Lower leg skin (tissue), 3 donors: ENCODE results near the gene MT1B.

ENCODE experiments used
- POLR2A ChIP-seq, 2 donors: fragments of 450-650 bp; IDR thresholded peaks; one replicate each; pipeline ENCODE4 v1.6.1; 2016 to 2017; ENCODE audit warnings: antibody characterized with exemption in 2 of 2, mild to moderate bottlenecking in 1 of 2, moderate library complexity in 1 of 2
- TF ChIP-seq, protein P1 (sequence below), 3 donors: fragments of 450-650 bp; IDR thresholded peaks; one replicate each; pipeline ENCODE4 v1.5.1; 2016; ENCODE audit warnings: antibody characterized with exemption in 3 of 3, mild to moderate bottlenecking in 3 of 3, moderate library complexity in 2 of 3

GRCh38 chr16:56691885-56692284 is 40.2 kb downstream of the MT1B start:
- TF ChIP-seq, protein P1, sequence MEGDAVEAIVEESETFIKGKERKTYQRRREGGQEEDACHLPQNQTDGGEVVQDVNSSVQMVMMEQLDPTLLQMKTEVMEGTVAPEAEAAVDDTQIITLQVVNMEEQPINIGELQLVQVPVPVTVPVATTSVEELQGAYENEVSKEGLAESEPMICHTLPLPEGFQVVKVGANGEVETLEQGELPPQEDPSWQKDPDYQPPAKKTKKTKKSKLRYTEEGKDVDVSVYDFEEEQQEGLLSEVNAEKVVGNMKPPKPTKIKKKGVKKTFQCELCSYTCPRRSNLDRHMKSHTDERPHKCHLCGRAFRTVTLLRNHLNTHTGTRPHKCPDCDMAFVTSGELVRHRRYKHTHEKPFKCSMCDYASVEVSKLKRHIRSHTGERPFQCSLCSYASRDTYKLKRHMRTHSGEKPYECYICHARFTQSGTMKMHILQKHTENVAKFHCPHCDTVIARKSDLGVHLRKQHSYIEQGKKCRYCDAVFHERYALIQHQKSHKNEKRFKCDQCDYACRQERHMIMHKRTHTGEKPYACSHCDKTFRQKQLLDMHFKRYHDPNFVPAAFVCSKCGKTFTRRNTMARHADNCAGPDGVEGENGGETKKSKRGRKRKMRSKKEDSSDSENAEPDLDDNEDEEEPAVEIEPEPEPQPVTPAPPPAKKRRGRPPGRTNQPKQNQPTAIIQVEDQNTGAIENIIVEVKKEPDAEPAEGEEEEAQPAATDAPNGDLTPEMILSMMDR (IDR thresholded peaks at IDR 0.05) = no peak
- no peak for TF ChIP-seq POLR2A (IDR thresholded peaks at IDR 0.05)
